Measurements from ENCODE around the gene TENT5C.

The TENT5C gene

GRCh38 chr1:117559139-117559538 lies 46.7 kb upstream of the TENT5C start (continued):
- TF ChIP-seq ZNF169 (tag by site-specific recombination; IDR thresholded peaks at IDR 0.05) (no peak), ZNF138 (tag by site-specific recombination; IDR thresholded peaks at IDR 0.05; ENCODE audit: borderline replicate concordance) (no peak)

- ChIA-PET CTCF (no interaction called here), POLR2A (no interaction called here)
- H3K9me3 ChIP-seq (ENCODE audit: control insufficient read depth, insufficient read depth, low read depth, low read length), result no peaks in the 10 kb centered on the region
- TF ChIP-seq ZNF416 (tag by site-specific recombination; IDR thresholded peaks at IDR 0.05), result no peak
- no peak for TF ChIP-seq PBX3 (CRISPR knock-in tag; IDR thresholded peaks at IDR 0.05)
- TF ChIP-seq ZSCAN16 (tag by site-specific recombination; IDR thresholded peaks at IDR 0.05), result no peak
- no peak for TF ChIP-seq ZNF677 (tag by site-specific recombination; IDR thresholded peaks at IDR 0.05)
- no peak for TF ChIP-seq RBAK (tag by site-specific recombination; IDR thresholded peaks at IDR 0.05)
- TF ChIP-seq ZNF148 (tag by site-specific recombination; IDR thresholded peaks at IDR 0.05; ENCODE audit: borderline replicate concordance), result no peak
- no peak for TF ChIP-seq ZBTB20 (tag by site-specific recombination; IDR thresholded peaks at IDR 0.05)
- H3K36me3 ChIP-seq (ENCODE audit: control insufficient read depth in 2 of 2, insufficient read depth in 1 of 2, low read length in 2 of 2), result no peaks in the 10 kb centered on the region
- no peak overlapping the region for H3K4me3 ChIP-seq (ENCODE audit: low read depth, low read length)
- H3K4me1 ChIP-seq (ENCODE audit: control insufficient read depth, insufficient read depth, low read length), result no peaks in the 10 kb centered on the region
- no peak overlapping the region for H3K27ac ChIP-seq (ENCODE audit: extremely low read depth, low read depth, low read length)
Measured at GRCh38 chr1:117559985-117560384, 45.9 kb upstream of the TENT5C start.

GRCh38 chr1:117561071-117561470 lies 44.8 kb upstream of the TENT5C start:
- H3K36me3 ChIP-seq (ENCODE audit: control insufficient read depth in 2 of 2, insufficient read depth in 1 of 2, low read length in 2 of 2), result no peaks in the 10 kb centered on the region
- ChIA-PET CTCF (no interaction called here), POLR2A (no interaction called here)
- no peak for TF ChIP-seq ZBTB11 (tag by site-specific recombination; conservative IDR thresholded peaks at IDR 0.05; ENCODE audit: low read depth)
- no peak for TF ChIP-seq ZNF138 (tag by site-specific recombination; IDR thresholded peaks at IDR 0.05; ENCODE audit: borderline replicate concordance)
- no peak for TF ChIP-seq ZBTB26 (tag by site-specific recombination; optimal IDR thresholded peaks at IDR 0.05)
- no peak for TF ChIP-seq ZNF704 (tag by site-specific recombination; IDR thresholded peaks at IDR 0.05)
- TF ChIP-seq ZNF621 (tag by site-specific recombination; IDR thresholded peaks at IDR 0.05), result no peak
- no peak for TF ChIP-seq ZNF558 (tag by site-specific recombination; IDR thresholded peaks at IDR 0.05)
- TF ChIP-seq ZNF449 (tag by site-specific recombination; IDR thresholded peaks at IDR 0.05), result no peak
- no peak for TF ChIP-seq PBX3 (CRISPR knock-in tag; IDR thresholded peaks at IDR 0.05)
- no peak for TF ChIP-seq ZNF626 (tag by site-specific recombination; IDR thresholded peaks at IDR 0.05)
- H3K27ac ChIP-seq (ENCODE audit: extremely low read depth, low read depth, low read length), result no peak overlapping the region
- no peak overlapping the region for H3K4me3 ChIP-seq (ENCODE audit: low read depth, low read length)
- H3K9me3 ChIP-seq (ENCODE audit: control insufficient read depth, insufficient read depth, low read depth, low read length), result no peaks in the 10 kb centered on the region
- no peaks in the 10 kb centered on the region for H3K4me1 ChIP-seq (ENCODE audit: control insufficient read depth, insufficient read depth, low read length)

Data from HEK293 (cell line).